Mesothelial cell of epicardium (in vitro differentiated cells): Measurements from ENCODE around the gene AGRN. TPM values are rescaled to one million over a fixed set of nuclear protein-coding genes. Genes with fewer than 3 reads are reported as not detected.
A peak's percentile ranks its signal among the peaks of the same experiment; 100 is the strongest.

Source experiments
- DNase-seq, 2 experiments: peaks; one replicate each; pipeline ENCODE4 v3.0.0; 2021; ENCODE audit warnings: low spot score in 2 of 2; ENCODE audit not compliant: unreplicated experiment in 2 of 2
- H3K27ac Mint-ChIP-seq: 2 replicates; pipeline ENCODE4 v1.8.0; 2021; ENCODE audit warnings: mixed read lengths
- H3K27me3 Mint-ChIP-seq: 2 replicates; pipeline ENCODE4 v1.8.0; 2021; ENCODE audit warnings: low read depth, mixed read lengths
- H3K36me3 Mint-ChIP-seq: 2 replicates; pipeline ENCODE4 v1.8.0; 2021; ENCODE audit warnings: mixed read lengths
- H3K4me1 Mint-ChIP-seq: 2 replicates; pipeline ENCODE4 v1.8.0; 2021; ENCODE audit warnings: mixed read lengths
- H3K4me3 Mint-ChIP-seq: 2 replicates; pipeline ENCODE4 v1.8.0; 2021; ENCODE audit warnings: mild to moderate bottlenecking, moderate library complexity, mixed read lengths
- H3K9me3 Mint-ChIP-seq: 2 replicates; pipeline ENCODE4 v1.8.0; 2021; ENCODE audit warnings: mixed read lengths
- total RNA-seq: library from RNA; stranded (reverse); gene quantifications from 3 replicates; pipeline ENCODE4 v1.2.1, GENCODE V29; 2021
- TF ChIP-seq, protein P1 (sequence below): fragments of 200-600 bp; sonication (generic); IDR thresholded peaks from one replicate; pipeline ENCODE4 v1.5.0; 2021; ENCODE audit warnings: antibody characterized with exemption; ENCODE audit not compliant: unreplicated experiment

Gene AGRN
- total RNA-seq, 1 donor from 2014 or later, result 514 TPM

DNA sequence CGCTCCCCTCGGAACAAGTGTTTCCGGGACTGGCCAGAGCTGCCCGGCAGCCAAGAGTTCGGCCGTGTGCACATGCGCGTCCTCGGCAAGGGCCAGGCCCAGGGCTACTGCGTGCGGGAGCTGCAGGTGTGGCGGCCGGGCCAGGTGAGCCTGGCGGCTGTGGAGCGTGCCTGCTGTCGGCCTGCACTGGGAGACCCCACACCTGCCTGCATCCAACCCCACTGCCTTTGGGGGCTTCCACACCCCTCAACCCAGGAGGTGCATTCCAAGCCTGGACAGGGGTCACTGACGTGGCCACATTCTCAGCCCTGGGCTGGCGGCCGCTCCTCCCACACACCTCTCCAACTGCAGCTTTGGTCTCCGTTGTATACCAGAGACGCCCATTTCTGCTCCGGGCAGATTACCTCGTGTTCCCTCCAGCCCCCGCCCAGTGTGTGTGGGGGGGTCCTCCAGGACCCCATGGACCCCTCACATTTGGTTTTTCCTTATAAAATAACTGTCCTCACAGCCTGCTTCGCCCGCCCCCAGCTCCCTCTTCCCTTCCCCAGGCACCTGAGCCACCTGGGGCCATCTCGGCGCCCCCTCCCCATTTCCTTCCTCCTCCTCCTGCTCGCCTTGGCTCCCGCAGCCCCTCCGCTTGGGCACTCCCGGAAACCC is 48.1 kb downstream of the AGRN start:
- H3K4me3 Mint-ChIP-seq, result peak overlapping the region; percentile 57
- no peaks in the 10 kb centered on the region for H3K9me3 Mint-ChIP-seq
- TF ChIP-seq, protein P1, sequence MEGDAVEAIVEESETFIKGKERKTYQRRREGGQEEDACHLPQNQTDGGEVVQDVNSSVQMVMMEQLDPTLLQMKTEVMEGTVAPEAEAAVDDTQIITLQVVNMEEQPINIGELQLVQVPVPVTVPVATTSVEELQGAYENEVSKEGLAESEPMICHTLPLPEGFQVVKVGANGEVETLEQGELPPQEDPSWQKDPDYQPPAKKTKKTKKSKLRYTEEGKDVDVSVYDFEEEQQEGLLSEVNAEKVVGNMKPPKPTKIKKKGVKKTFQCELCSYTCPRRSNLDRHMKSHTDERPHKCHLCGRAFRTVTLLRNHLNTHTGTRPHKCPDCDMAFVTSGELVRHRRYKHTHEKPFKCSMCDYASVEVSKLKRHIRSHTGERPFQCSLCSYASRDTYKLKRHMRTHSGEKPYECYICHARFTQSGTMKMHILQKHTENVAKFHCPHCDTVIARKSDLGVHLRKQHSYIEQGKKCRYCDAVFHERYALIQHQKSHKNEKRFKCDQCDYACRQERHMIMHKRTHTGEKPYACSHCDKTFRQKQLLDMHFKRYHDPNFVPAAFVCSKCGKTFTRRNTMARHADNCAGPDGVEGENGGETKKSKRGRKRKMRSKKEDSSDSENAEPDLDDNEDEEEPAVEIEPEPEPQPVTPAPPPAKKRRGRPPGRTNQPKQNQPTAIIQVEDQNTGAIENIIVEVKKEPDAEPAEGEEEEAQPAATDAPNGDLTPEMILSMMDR, result no peak
- no peak for DNase-seq
- H3K36me3 Mint-ChIP-seq, result no peaks in the 10 kb centered on the region
- peaks cover 26% of the 10 kb centered on the region for H3K27me3 Mint-ChIP-seq
- H3K27ac Mint-ChIP-seq, result no peak overlapping the region
- H3K4me1 Mint-ChIP-seq, result no peaks in the 10 kb centered on the region

DNA sequence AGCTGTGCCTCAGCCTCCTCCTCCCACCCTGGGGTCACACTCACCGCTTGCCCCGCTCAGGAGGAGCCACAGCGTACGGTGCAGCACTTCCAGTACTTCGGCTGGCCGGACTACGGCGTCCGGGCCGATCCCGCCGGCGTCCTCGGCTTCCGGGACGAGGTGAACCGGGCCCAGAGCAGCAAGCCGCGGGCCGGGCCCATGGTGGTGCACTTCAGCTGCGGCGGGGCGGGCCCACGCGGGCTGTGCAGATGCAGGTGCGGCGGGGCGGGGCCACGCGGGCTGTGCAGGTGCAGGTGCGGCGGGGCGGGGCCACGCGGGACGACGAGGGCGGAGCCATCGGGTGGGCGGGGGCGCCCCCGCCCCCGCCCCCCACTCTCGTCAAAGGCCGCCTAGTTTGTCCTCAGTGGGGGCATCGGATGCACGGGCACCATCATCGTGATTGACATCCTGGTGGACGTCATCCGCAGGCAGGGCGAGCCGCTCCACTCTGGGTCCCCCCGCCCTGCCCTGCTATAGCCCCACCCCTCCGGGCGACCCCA is 48.7 kb downstream of the AGRN start:
- no peak overlapping the region for H3K27ac Mint-ChIP-seq
- H3K4me3 Mint-ChIP-seq, result peak overlapping the region; percentile 57
- no peak for DNase-seq
- no peaks in the 10 kb centered on the region for H3K9me3 Mint-ChIP-seq
- no peaks in the 10 kb centered on the region for H3K4me1 Mint-ChIP-seq
- peaks cover 23% of the 10 kb centered on the region for H3K27me3 Mint-ChIP-seq
- H3K36me3 Mint-ChIP-seq, result no peaks in the 10 kb centered on the region
- TF ChIP-seq, protein P1, result no peak

DNA sequence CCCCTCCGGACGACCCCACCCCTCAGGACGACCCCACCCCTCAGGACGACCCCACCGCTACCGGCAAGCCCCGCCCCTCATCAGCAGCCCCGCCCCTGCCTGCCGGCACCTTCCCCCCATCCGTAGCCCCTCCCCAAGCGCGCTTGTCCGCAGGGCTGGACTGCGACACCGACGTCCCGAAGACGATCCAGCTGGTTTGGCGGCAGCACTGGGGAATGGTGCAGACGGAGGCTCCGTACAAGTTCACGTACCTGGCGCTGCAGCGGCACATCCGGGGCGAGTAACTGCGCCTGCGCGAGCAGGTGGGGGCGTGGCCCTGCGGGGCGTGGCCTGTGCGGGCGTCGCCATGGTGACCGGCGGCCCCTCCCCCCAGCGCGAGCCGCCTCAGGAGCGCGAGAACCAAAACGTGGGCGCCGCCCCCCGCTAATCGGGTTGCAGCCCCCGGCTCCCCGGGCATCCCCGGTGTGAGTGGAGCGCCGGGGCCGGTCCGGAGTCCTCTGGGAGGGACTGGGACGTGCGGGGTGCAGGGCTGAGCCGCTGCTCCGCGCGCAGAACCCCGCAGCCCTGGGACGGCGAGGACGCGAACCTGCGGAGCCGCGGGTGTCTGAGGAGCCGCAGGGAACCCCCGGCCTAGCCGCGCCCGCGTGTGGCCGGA is 49.3 kb downstream of the AGRN start:
- Mint-ChIP-seq H3K4me1 (no peaks in the 10 kb centered on the region), H3K9me3 (no peaks in the 10 kb centered on the region), H3K36me3 (no peaks in the 10 kb centered on the region), H3K27me3 (peaks cover 19% of the 10 kb centered on the region), H3K27ac (no peak overlapping the region), H3K4me3 (peak overlapping the region; percentile 69)
- DNase-seq, result peak; percentile 87 to 96
- TF ChIP-seq, protein P1, result no peak

DNA sequence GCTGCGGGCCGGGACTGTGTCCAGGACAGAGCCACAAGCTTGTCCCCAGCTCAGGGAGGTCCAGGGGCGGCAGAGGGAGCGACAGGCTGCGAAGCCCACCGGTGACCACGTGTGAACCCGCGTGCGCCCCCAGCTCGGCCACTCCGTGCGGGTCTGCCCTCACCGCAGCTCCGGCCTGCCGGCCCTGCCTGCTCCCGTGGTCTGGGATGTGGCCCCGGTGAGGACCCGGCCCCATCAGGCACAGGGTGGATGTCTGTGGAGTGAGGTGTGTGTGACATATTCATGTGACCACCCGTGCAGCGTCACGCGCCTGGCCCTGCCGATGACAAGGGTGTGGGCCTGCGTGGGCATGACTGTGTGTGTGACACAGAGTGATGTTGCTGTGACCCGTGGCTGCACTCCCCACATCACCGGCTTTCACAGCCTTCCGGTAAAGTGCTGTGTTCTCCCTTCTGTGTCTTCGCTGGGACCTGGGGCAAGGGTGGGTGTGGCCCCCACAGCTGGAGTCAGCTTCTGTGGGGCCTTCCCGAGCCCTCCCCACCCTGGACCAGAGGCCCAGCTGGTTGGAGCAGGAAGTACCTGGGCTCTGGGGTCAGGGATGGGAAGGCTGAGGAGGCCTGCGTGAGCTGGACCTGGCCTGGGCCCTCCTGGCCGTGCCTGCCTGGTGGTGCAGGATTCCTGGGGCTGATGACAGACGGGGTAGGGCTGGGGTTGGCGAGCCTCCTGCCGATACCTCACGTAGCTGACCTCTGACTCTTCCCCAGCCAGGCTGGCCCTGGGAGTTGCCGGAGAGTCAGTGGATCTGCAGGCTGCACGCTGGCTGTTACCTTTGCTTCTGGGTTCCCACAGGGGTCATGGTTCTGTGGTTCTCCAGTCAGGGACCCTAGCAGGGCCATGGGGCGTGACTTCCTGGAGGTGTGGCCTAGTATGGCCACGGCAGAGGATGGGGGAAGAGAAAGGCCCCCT is 50.1 kb downstream of the AGRN start:
- Mint-ChIP-seq H3K27ac (no peak overlapping the region), H3K4me3 (peak overlapping the region; percentile 43), H3K36me3 (no peaks in the 10 kb centered on the region), H3K27me3 (peaks cover 21% of the 10 kb centered on the region), H3K9me3 (no peaks in the 10 kb centered on the region), H3K4me1 (no peaks in the 10 kb centered on the region)
- TF ChIP-seq, protein P1, result no peak
- DNase-seq, result no peak

DNA sequence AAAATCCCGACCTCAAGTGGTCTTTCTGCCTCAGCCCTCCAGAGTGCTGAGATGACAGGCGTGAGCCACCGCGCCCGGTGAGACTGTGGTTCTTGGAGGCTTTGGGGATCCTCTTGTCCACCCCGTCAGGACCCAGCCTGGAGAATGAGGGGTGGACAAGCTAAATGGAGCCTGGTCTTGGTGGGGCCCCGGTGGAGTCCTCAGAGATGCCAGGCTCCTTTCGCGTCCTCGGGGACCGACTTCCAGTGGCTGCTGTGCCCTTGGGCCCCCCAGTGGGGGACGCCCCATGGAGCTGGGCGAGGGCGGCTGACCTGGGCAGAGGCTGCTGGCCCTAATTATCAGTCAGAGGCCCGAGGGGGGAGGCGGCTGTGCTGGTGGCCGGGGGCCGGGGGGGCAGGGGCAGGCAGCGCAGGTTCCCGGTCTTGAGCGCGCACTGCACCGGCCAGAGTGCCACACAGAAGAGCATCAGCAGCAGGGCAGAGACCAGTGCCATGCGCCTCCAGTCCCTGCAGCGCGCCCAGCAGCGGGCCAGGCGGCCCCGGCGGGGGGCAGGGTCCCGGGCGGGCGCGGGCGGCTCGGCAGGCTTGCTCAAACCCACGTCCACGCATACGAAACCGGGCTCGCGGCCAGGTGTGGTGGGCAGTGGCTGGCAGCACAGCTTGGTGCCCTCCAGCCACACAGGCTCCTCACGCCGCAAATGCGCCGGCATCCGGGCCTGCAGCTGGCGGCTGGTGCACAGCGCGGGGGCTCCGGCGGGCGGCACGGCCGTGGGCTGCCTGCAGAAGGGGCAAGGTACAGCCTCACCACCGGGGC is 51.8 kb downstream of the AGRN start:
- Mint-ChIP-seq H3K27me3 (peaks cover 15% of the 10 kb centered on the region), H3K27ac (no peak overlapping the region), H3K9me3 (no peaks in the 10 kb centered on the region), H3K4me3 (no peak overlapping the region), H3K36me3 (no peaks in the 10 kb centered on the region), H3K4me1 (no peaks in the 10 kb centered on the region)
- DNase-seq, result no peak
- TF ChIP-seq, protein P1, result no peak
